ENCODE results near the gene CSF3R. TPM values are rescaled to one million over a fixed set of nuclear protein-coding genes. Genes with fewer than 3 reads are reported as not detected.

Gene CSF3R
- total and polyA plus RNA-seq, 2 donors (not counting 1 experiment from before 2014, with no cell fraction given): 0.30 to 6.3 TPM

DNA sequence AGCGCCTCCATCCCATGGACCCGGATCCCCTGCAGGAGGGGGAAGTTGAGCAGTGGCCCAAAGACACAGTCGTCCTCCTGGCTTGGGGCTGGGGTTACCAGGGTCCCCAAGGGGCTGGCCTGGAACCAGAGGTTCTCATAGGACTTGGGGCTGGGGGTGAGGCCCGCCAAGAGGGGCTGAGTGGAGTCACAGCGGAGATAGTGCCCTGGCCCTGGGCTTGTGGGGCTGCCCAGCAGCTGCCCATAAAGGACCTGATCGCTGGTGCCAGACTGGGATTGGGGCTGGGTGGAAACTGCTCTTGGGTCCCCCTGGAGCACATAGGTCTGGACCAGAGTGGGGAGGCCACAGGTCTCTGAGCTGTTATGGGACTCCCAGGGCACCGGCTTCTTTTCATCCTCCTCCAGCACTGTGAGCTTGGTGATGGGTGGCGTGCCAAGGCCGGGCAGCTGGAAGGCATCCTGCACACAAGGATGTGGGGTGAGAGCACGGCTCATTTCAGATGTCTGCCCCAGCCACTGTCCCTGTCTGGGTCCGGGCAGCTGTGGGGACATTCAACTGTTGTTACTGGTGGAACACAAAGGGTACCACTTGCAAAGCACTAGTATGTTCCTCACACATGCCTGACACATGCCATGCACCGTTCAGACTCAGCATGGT lies 16.2 kb downstream of the CSF3R start:
- Histone ChIP-seq H3K79me2 (ENCODE audit: control insufficient read depth, insufficient read depth, low read length) (peaks cover 10% of the 10 kb centered on the region), H3K36me3 (replicated peaks in 1 of 2; ENCODE audit: control extremely low read depth in 1 of 2, control insufficient read depth in 1 of 2, extremely low read depth in 1 of 2, insufficient read depth in 2 of 2, low read length in 1 of 2) (peaks cover 1% of the 10 kb centered on the region in 2 experiments), H3K9me3 (ENCODE audit: control extremely low read depth in 1 of 3, control insufficient read depth in 2 of 3, insufficient read depth in 1 of 3, low read length in 2 of 3) (no peaks in the 10 kb centered on the region), H3K27ac (ENCODE audit: low read length in 2 of 2) (no peak overlapping the region), H3K4me2 (replicated peaks; ENCODE audit: low read depth, low read length, poor library complexity, severe bottlenecking) (no peak overlapping the region), H4K20me1 (ENCODE audit: control insufficient read depth, insufficient read depth, low read length, poor library complexity, severe bottlenecking) (peaks cover 4% of the 10 kb centered on the region), H3K4me1 (ENCODE audit: control insufficient read depth in 2 of 2, insufficient read depth in 2 of 2, low read length in 2 of 2) (peaks cover 11 to 17% of the 10 kb centered on the region in 2 donors), H3K27me3 (replicated peaks in 1 of 4; ENCODE audit: control extremely low read depth in 1 of 4, control insufficient read depth in 3 of 4, insufficient read depth in 4 of 4, low read length in 3 of 4) (no peaks in the 10 kb centered on the region), H3K9ac (ENCODE audit: low read length) (no peak overlapping the region), H3K4me3 (ENCODE audit: control extremely low read depth in 1 of 5, extremely low read depth in 1 of 5, insufficient read depth in 1 of 5, low read depth in 2 of 5, low read length in 4 of 5) (no peak overlapping the region), H2AFZ (ENCODE audit: insufficient read depth, low read depth, low read length, poor library complexity, severe bottlenecking) (no peak overlapping the region)
- CTCF ChIA-PET: no interaction called here
- POLR2A ChIA-PET: no interaction called here
- H3K9me3 Mint-ChIP-seq (ENCODE audit: insufficient read depth): no peaks in the 10 kb centered on the region
- H3K4me1 Mint-ChIP-seq: peaks cover 24% of the 10 kb centered on the region
- no peak for ATAC-seq (ENCODE audit: low read depth)
- no peaks in the 10 kb centered on the region for H3K27me3 Mint-ChIP-seq
- no peak for DNase-seq
- H3K4me3 Mint-ChIP-seq: no peak overlapping the region
- intact Hi-C loops (cut with micrococcal nuclease): no loop called here
- 92% methylated on average over 12 of the region's 12 CpGs for WGBS (ENCODE audit: insufficient coverage)
- TF ChIP-seq, protein P1, sequence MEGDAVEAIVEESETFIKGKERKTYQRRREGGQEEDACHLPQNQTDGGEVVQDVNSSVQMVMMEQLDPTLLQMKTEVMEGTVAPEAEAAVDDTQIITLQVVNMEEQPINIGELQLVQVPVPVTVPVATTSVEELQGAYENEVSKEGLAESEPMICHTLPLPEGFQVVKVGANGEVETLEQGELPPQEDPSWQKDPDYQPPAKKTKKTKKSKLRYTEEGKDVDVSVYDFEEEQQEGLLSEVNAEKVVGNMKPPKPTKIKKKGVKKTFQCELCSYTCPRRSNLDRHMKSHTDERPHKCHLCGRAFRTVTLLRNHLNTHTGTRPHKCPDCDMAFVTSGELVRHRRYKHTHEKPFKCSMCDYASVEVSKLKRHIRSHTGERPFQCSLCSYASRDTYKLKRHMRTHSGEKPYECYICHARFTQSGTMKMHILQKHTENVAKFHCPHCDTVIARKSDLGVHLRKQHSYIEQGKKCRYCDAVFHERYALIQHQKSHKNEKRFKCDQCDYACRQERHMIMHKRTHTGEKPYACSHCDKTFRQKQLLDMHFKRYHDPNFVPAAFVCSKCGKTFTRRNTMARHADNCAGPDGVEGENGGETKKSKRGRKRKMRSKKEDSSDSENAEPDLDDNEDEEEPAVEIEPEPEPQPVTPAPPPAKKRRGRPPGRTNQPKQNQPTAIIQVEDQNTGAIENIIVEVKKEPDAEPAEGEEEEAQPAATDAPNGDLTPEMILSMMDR (IDR thresholded peaks at IDR 0.05): no peak
- TF ChIP-seq EZH2 (IDR thresholded peaks at IDR 0.05; ENCODE audit: borderline replicate concordance, insufficient read depth, low read depth, low read length, poor library complexity, severe bottlenecking): no peak
- H3K27ac Mint-ChIP-seq: no peak overlapping the region

DNA sequence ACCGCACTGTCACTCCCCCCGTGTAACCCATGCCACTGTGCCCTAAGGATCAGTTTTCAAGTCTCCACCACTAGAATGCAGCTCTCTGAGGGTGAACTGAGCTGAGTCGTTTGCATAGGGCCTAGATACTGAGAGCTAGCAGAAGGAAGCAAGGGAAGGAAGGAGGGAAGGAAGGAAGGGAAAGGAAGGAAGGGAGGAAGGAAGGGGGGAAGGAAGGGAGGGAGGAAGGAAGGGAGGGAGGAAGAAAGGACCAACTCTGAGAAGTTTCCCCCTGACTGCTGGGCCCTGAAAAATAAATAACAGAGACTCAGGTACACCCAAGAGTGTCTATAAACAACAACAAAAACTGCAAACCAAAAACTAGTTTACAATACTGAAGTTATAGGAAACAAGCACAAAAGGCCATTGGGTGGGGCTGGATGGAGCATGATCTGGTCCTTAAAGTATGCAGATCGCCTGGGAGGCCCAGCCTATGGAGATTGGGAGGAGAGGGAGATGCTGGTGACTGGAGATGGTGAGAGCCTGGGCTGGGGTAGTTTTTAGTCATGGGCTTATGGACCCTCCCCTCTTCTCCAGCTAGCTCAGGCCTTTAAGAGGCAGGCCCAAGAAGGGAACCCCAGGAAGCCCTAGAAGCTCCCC lies 16.9 kb downstream of the CSF3R start:
- H3K9me3 Mint-ChIP-seq (ENCODE audit: insufficient read depth): no peaks in the 10 kb centered on the region
- WGBS (ENCODE audit: insufficient coverage): 90% methylated on average over 2 of the region's 4 CpGs
- peak overlapping the region; percentile 98 for H3K27ac Mint-ChIP-seq
- Histone ChIP-seq H2AFZ (ENCODE audit: insufficient read depth, low read depth, low read length, poor library complexity, severe bottlenecking) (no peak overlapping the region), H3K4me3 (ENCODE audit: control extremely low read depth in 1 of 5, extremely low read depth in 1 of 5, insufficient read depth in 1 of 5, low read depth in 2 of 5, low read length in 4 of 5) (no peak overlapping the region), H3K4me2 (replicated peaks; ENCODE audit: low read depth, low read length, poor library complexity, severe bottlenecking) (no peak overlapping the region), H3K79me2 (ENCODE audit: control insufficient read depth, insufficient read depth, low read length) (peaks cover 10% of the 10 kb centered on the region), H3K27me3 (replicated peaks in 1 of 4; ENCODE audit: control extremely low read depth in 1 of 4, control insufficient read depth in 3 of 4, insufficient read depth in 4 of 4, low read length in 3 of 4) (no peaks in the 10 kb centered on the region), H3K27ac (ENCODE audit: low read length in 2 of 2) (peak overlapping the region in 1 of 2 donors; percentile 99), H4K20me1 (ENCODE audit: control insufficient read depth, insufficient read depth, low read length, poor library complexity, severe bottlenecking) (peaks cover 4% of the 10 kb centered on the region), H3K9ac (ENCODE audit: low read length) (no peak overlapping the region), H3K36me3 (replicated peaks in 1 of 2; ENCODE audit: control extremely low read depth in 1 of 2, control insufficient read depth in 1 of 2, extremely low read depth in 1 of 2, insufficient read depth in 2 of 2, low read length in 1 of 2) (peaks cover 1 to 5% of the 10 kb centered on the region in 2 experiments), H3K4me1 (ENCODE audit: control insufficient read depth in 2 of 2, insufficient read depth in 2 of 2, low read length in 2 of 2) (peaks cover 11 to 17% of the 10 kb centered on the region in 2 donors), H3K9me3 (ENCODE audit: control extremely low read depth in 1 of 3, control insufficient read depth in 2 of 3, insufficient read depth in 1 of 3, low read length in 2 of 3) (no peaks in the 10 kb centered on the region)
- CTCF ChIA-PET: no interaction called here
- POLR2A ChIA-PET: interaction anchor here (0.6 kb wide), 1 partner anchor 1455 kb away, joined by 15 read pairs; no protein-coding TSS in a partner anchor
- DNase-seq (no peak), ATAC-seq (ENCODE audit: low read depth) (no peak)
- no peaks in the 10 kb centered on the region for H3K27me3 Mint-ChIP-seq
- no peak for TF ChIP-seq EZH2 (IDR thresholded peaks at IDR 0.05; ENCODE audit: borderline replicate concordance, insufficient read depth, low read depth, low read length, poor library complexity, severe bottlenecking)
- TF ChIP-seq, protein P1 (IDR thresholded peaks at IDR 0.05): no peak
- intact Hi-C loops (cut with micrococcal nuclease): loop anchor here (2.0 kb wide), 1 partner anchor 1227 kb away; the partner anchor contains the start of gene CDCA8
- peak overlapping the region; percentile 92 for H3K4me3 Mint-ChIP-seq
- peaks cover 27% of the 10 kb centered on the region for H3K4me1 Mint-ChIP-seq
